HepG2 (cell line): ENCODE measurements around the gene CCDC158. TPM values are rescaled to one million over a fixed set of nuclear protein-coding genes. Genes with fewer than 3 reads are reported as not detected.

Experiments used
- ATAC-seq: fragments of 200-7000 bp; cut with Tn5 transposase; 3 replicates; pipeline ENCODE4 v1.9.1; 2020; ENCODE audit warnings: mild to moderate bottlenecking, moderate library complexity
- BruUV-seq: library from RNA; stranded (reverse); fragments of 400-500 nt; replicated peaks from 2 replicates; lab custom pipeline; 2021; lab: Mats Ljungman, UMichigan
- CTCF ChIA-PET: fragments of 300-600 bp; formaldehyde crosslinking; extraction: SDS; loops from one replicate; lab custom pipeline; 2021; ENCODE audit warnings: low total read pairs, inconsistent platforms, low intra/inter-chr PET ratio; lab: Yijun Ruan, JAX
- POLR2A ChIA-PET: fragments of 350-600 bp; sonication (Branson Sonifier 250); formaldehyde crosslinking; loops from one replicate; lab custom pipeline; 2020; ENCODE audit warnings: antibody characterized with exemption, inconsistent platforms; lab: Yijun Ruan, JAX
- DNase-seq: peaks from one replicate; pipeline ENCODE4 v3.0.0-alpha.2; 2015; ENCODE audit warnings: low spot score
- FAIRE-seq: peaks from 3 replicates; lab custom pipeline; 2011; peaks lifted over from hg19 to GRCh38; lab: Jason Lieb, UNC
- H2AFZ ChIP-seq: one replicate; pipeline ENCODE4 v1.6.1; 2011; ENCODE audit warnings: low read length, inconsistent platforms
- H3K27ac ChIP-seq: fragments of 300-600 bp; 3 replicates; pipeline ENCODE4 v1.8.0; 2011; ENCODE audit warnings: mixed run types, mild to moderate bottlenecking, mixed read lengths, low read length, inconsistent platforms; ENCODE audit not compliant: insufficient read depth; ENCODE audit errors: extremely low read length
- H3K27me3 ChIP-seq, 2 experiments: fragments of 200-600 bp in 1 of 2; 2 replicates in 1 of 2; 3 replicates in 1 of 2; pipeline versions ENCODE4 v1.6.0 to v1.8.0; 2011; ENCODE audit warnings: low read length in 2 of 2, mild to moderate bottlenecking in 2 of 2, moderate library complexity in 2 of 2, inconsistent platforms in 1 of 2; ENCODE audit not compliant: insufficient read depth in 2 of 2, control insufficient read depth in 1 of 2
- H3K36me3 ChIP-seq, 2 experiments: fragments of 200-600 bp in 1 of 2; replicated peaks in 1 of 2; 2 replicates in 1 of 2; 3 replicates in 1 of 2; pipeline versions ENCODE4 v1.5.1 to v1.8.0; 2011; ENCODE audit warnings: low read length in 2 of 2, inconsistent platforms in 1 of 2; ENCODE audit not compliant: insufficient read depth in 2 of 2, control insufficient read depth in 1 of 2
- H3K4me1 ChIP-seq: 2 replicates; pipeline ENCODE4 v1.5.1; 2012; ENCODE audit warnings: low read length, inconsistent platforms; ENCODE audit not compliant: insufficient read depth
- H3K4me2 ChIP-seq: 2 replicates; pipeline ENCODE4 v1.6.0; 2011; ENCODE audit warnings: low read depth, low read length, inconsistent platforms
- H3K4me3 ChIP-seq, 3 experiments: fragments of 200-600 bp in 1 of 3; sonication (generic), shearing (Covaris generic) in 1 of 3; replicated peaks in 1 of 3; 2 replicates each; pipeline ENCODE4 v1.5.1; 2011 to 2016; ENCODE audit warnings: low read length in 3 of 3, inconsistent platforms in 2 of 3, low read depth in 2 of 3, mild to moderate bottlenecking in 2 of 3, control low read depth in 1 of 3, mixed read lengths in 1 of 3; ENCODE audit not compliant: insufficient read depth in 1 of 3
- H3K79me2 ChIP-seq: one replicate; pipeline ENCODE4 v1.6.1; 2011; ENCODE audit warnings: low read length, inconsistent platforms; ENCODE audit not compliant: insufficient read depth
- H3K9ac ChIP-seq: 2 replicates; pipeline ENCODE4 v1.6.0; 2011; ENCODE audit warnings: mild to moderate bottlenecking, low read depth, low read length, inconsistent platforms; ENCODE audit not compliant: insufficient read depth
- H3K9me3 ChIP-seq: 2 replicates; pipeline ENCODE4 v1.5.1; 2012; ENCODE audit warnings: mild to moderate bottlenecking, low read length
- H4K20me1 ChIP-seq: 2 replicates; pipeline ENCODE4 v1.6.0; 2011; ENCODE audit warnings: inconsistent platforms, mild to moderate bottlenecking, low read length, moderate library complexity; ENCODE audit not compliant: insufficient read depth
- ADNP ChIP-seq: sonication (generic); formaldehyde crosslinking; IDR thresholded peaks from 2 replicates; pipeline ENCODE4 v1.4.0; 2020; ENCODE audit warnings: missing genetic modification reagents
- ASH2L ChIP-seq: fragments of 300-600, 200-600 bp; sonication (generic); IDR thresholded peaks from 2 replicates; pipeline ENCODE4 v1.7.0; 2017; ENCODE audit warnings: low read depth, mild to moderate bottlenecking, moderate library complexity, mixed read lengths, low read length; ENCODE audit not compliant: insufficient read length
- DMAP1 ChIP-seq: IDR thresholded peaks from 2 replicates; pipeline ENCODE4 v1.6.1; 2016
- ELF3 ChIP-seq: IDR thresholded peaks from 2 replicates; pipeline ENCODE4 v1.6.1; 2016; ENCODE audit warnings: missing genetic modification reagents, missing compliant biosample characterization
- HNRNPK ChIP-seq: fragments of 200-400 bp; formaldehyde crosslinking; IDR thresholded peaks from 2 replicates; pipeline ENCODE4 v1.6.1; 2018; ENCODE audit warnings: low read length, low read depth, moderate library complexity, mild to moderate bottlenecking; ENCODE audit not compliant: poor library complexity, severe bottlenecking
- KAT8 ChIP-seq: IDR thresholded peaks from 2 replicates; pipeline ENCODE4 v1.6.1; 2016; ENCODE audit warnings: missing genetic modification reagents, missing compliant biosample characterization
- LCORL ChIP-seq, 2 experiments: fragments of 450-650 bp in 1 of 2; sonication (generic) in 1 of 2; formaldehyde crosslinking in 1 of 2; IDR thresholded peaks; 2 replicates each; pipeline versions ENCODE4 v1.5.0 to v1.6.1; 2017 to 2020; ENCODE audit warnings: antibody characterized with exemption in 1 of 2, missing genetic modification reagents in 1 of 2
- MYNN ChIP-seq: sonication (generic); formaldehyde crosslinking; IDR thresholded peaks from 2 replicates; pipeline ENCODE4 v1.4.0; 2020; ENCODE audit warnings: mild to moderate bottlenecking, low read depth, missing genetic modification reagents
- SIN3B ChIP-seq: fragments of 150-350 bp; IDR thresholded peaks from 2 replicates; pipeline ENCODE4 v1.6.1; 2014; ENCODE audit warnings: low read length
- SKIL ChIP-seq: sonication (generic); formaldehyde crosslinking; IDR thresholded peaks from 2 replicates; pipeline ENCODE4 v1.8.0; 2022; ENCODE audit warnings: missing genetic modification reagents, mild to moderate bottlenecking, moderate library complexity, borderline replicate concordance
- STAT6 ChIP-seq: sonication (generic); formaldehyde crosslinking; IDR thresholded peaks from 2 replicates; pipeline ENCODE4 v1.4.0; 2020; ENCODE audit warnings: missing genetic modification reagents, mild to moderate bottlenecking, borderline replicate concordance
- ZFP1 ChIP-seq: IDR thresholded peaks from 2 replicates; pipeline ENCODE4 v1.6.1; 2016
- ZNF296 ChIP-seq: sonication (generic); formaldehyde crosslinking; conservative IDR thresholded peaks from 2 replicates; pipeline ENCODE4 v1.5.0; 2020; ENCODE audit warnings: mild to moderate bottlenecking, missing genetic modification reagents
- ZNF329 ChIP-seq: sonication (generic); formaldehyde crosslinking; IDR thresholded peaks from 2 replicates; pipeline ENCODE4 v1.9.0; 2021; ENCODE audit warnings: low read depth, mild to moderate bottlenecking, missing genetic modification reagents
- ZNF331 ChIP-seq: sonication (generic); formaldehyde crosslinking; IDR thresholded peaks from 2 replicates; pipeline ENCODE4 v1.4.0; 2020; ENCODE audit warnings: missing genetic modification reagents
- ZNF740 ChIP-seq: sonication (generic); formaldehyde crosslinking; IDR thresholded peaks from 2 replicates; pipeline ENCODE4 v1.4.0; 2020; ENCODE audit warnings: missing genetic modification reagents
- ZNF75D ChIP-seq: sonication (generic); formaldehyde crosslinking; IDR thresholded peaks from 2 replicates; pipeline ENCODE4 v1.8.1; 2023; ENCODE audit warnings: missing genetic modification reagents, mild to moderate bottlenecking, borderline replicate concordance
- ZNF777 ChIP-seq: sonication (generic); formaldehyde crosslinking; IDR thresholded peaks from 2 replicates; pipeline ENCODE4 v1.4.0; 2020; ENCODE audit warnings: missing genetic modification reagents
- WGBS: methylation state at CpG from one replicate; pipeline ENCODE4 v1.1.6; 2017; ENCODE audit warnings: low lambda C conversion rate; 5-methylcytosine and 5-hydroxymethylcytosine counted together
- in situ Hi-C: cut with HindIII; loops from 2 replicates; pipeline ENCODE4 v1.10.0; 2017; ENCODE audit warnings: low pct_unique_long_range_greater_than_20kb; ENCODE audit not compliant: extremely low pct_ligation_motif_present
- intact Hi-C: fragments of 100-400 bp; cut with micrococcal nuclease; formaldehyde crosslinking; loops from one replicate; pipeline ENCODE4 v1.10.0; 2022; ENCODE audit not compliant: unreplicated experiment
- polyA plus RNA-seq, 8 experiments: library from polyadenylated mRNA; depleted of rRNA in 3 of 8; stranded (reverse) in 7 of 8; unstranded in 1 of 8; fragments of >200 nt; fragmentation: Illumina TruSeq in 4 of 8; extraction: Trizol in 4 of 8; gene quantifications; 2 replicates each; pipeline versions ENCODE4 v1.2.1 to v1.2.3, GENCODE V29; 2011 to 2016; ENCODE audit warnings: low read depth in 4 of 8, missing spikeins in 1 of 8, mixed read lengths in 1 of 8; ENCODE audit not compliant: insufficient read depth in 1 of 8
- total RNA-seq, 5 experiments: library from RNA; depleted of rRNA; stranded (reverse); fragments of >200 nt; fragmentation: Illumina TruSeq; extraction: Trizol; gene quantifications; 2 replicates each; pipeline ENCODE4 v1.2.3, GENCODE V29; 2016; ENCODE audit warnings: low read depth in 1 of 5
- TF ChIP-seq, protein P1 (sequence below): IDR thresholded peaks from 2 replicates; pipeline ENCODE4 v1.6.1; 2012; ENCODE audit warnings: inconsistent platforms
- TF ChIP-seq, protein P2 (sequence below): IDR thresholded peaks from 2 replicates; pipeline ENCODE4 v1.6.1; 2016; ENCODE audit warnings: mild to moderate bottlenecking, missing biosample characterization, missing genetic modification reagents

The CCDC158 gene
- total and polyA plus RNA-seq, 2 of the 13 experiments (the other 11 are each of a cell fraction or from before 2014, with no cell fraction given) = not detected

GRCh38 chr4:76435528-76436319 lies 14.8 kb upstream of the CCDC158 start:
- no peaks in the 10 kb centered on the region for H3K36me3 ChIP-seq
- H3K79me2 ChIP-seq = no peaks in the 10 kb centered on the region
- no peak overlapping the region for H3K4me3 ChIP-seq
- intact Hi-C loops = no loop called here
- H4K20me1 ChIP-seq = no peaks in the 10 kb centered on the region
- no peak overlapping the region for H3K4me2 ChIP-seq
- H3K4me1 ChIP-seq = peaks cover under 1% of the 10 kb centered on the region; the same call in 1 of the 2 replicates
- no peaks in the 10 kb centered on the region for H3K9me3 ChIP-seq
- TF ChIP-seq, protein P1, sequence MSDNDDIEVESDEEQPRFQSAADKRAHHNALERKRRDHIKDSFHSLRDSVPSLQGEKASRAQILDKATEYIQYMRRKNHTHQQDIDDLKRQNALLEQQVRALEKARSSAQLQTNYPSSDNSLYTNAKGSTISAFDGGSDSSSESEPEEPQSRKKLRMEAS = no peak
- TF ChIP-seq ZNF75D (no peak), ELF3 (CRISPR knock-in tag) (no peak), ZNF331 (CRISPR knock-in tag) (no peak), ZNF740 (CRISPR knock-in tag) (no peak), LCORL (IDR thresholded peaks at IDR 0.05) (no peak), LCORL (CRISPR knock-in tag; IDR thresholded peaks at IDR 0.05) (no peak), ZNF329 (CRISPR knock-in tag) (no peak), ZNF296 (no peak), MYNN (CRISPR knock-in tag) (no peak), KAT8 (no peak), ASH2L (no peak), SKIL (CRISPR knock-in tag) (no peak), ADNP (CRISPR knock-in tag) (no peak), SIN3B (no peak), HNRNPK (no peak), ZNF777 (CRISPR knock-in tag) (no peak), STAT6 (no peak), ZFP1 (CRISPR knock-in tag) (no peak), DMAP1 (CRISPR knock-in tag) (no peak)
- TF ChIP-seq, protein P2, sequence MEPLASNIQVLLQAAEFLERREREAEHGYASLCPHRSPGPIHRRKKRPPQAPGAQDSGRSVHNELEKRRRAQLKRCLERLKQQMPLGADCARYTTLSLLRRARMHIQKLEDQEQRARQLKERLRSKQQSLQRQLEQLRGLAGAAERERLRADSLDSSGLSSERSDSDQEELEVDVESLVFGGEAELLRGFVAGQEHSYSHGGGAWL = no peak
- TF ChIP-seq, all 625 proteins: peak for 0
- H2AFZ ChIP-seq = no peak overlapping the region
- CTCF ChIA-PET = no interaction called here
- no TSS peak for BruUV-seq
- FAIRE-seq (no peak), ATAC-seq (no peak), DNase-seq (no peak)
- POLR2A ChIA-PET = no interaction called here
- H3K9ac ChIP-seq = no peak overlapping the region
- no peak overlapping the region for H3K27ac ChIP-seq
- WGBS = 53% methylated on average over 7 of the region's 7 CpGs
- in situ Hi-C loops = no loop called here
- H3K27me3 ChIP-seq = no peaks in the 10 kb centered on the region
